Myometrial cell (primary cell): ENCODE data around the gene VAT1L. TPM values are rescaled to one million over a fixed set of nuclear protein-coding genes. Genes with fewer than 3 reads are reported as not detected.

Experiments used
- total RNA-seq: library from RNA; depleted of rRNA; stranded (reverse); fragments of >200 nt; gene quantifications from 2 replicates; pipeline ENCODE4 v1.2.3, GENCODE V29; 2015

The VAT1L gene, protein sequence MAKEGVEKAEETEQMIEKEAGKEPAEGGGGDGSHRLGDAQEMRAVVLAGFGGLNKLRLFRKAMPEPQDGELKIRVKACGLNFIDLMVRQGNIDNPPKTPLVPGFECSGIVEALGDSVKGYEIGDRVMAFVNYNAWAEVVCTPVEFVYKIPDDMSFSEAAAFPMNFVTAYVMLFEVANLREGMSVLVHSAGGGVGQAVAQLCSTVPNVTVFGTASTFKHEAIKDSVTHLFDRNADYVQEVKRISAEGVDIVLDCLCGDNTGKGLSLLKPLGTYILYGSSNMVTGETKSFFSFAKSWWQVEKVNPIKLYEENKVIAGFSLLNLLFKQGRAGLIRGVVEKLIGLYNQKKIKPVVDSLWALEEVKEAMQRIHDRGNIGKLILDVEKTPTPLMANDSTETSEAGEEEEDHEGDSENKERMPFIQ
- 20.8 and 22.0 TPM in 2 replicates for total RNA-seq

GRCh38 chr16:77788181-77789084, at the start of gene VAT1L:
TSS of gene VAT1L (plus strand) at chr16:77788564. CDS start at chr16:77788683, 119 bp downstream.

DNA sequence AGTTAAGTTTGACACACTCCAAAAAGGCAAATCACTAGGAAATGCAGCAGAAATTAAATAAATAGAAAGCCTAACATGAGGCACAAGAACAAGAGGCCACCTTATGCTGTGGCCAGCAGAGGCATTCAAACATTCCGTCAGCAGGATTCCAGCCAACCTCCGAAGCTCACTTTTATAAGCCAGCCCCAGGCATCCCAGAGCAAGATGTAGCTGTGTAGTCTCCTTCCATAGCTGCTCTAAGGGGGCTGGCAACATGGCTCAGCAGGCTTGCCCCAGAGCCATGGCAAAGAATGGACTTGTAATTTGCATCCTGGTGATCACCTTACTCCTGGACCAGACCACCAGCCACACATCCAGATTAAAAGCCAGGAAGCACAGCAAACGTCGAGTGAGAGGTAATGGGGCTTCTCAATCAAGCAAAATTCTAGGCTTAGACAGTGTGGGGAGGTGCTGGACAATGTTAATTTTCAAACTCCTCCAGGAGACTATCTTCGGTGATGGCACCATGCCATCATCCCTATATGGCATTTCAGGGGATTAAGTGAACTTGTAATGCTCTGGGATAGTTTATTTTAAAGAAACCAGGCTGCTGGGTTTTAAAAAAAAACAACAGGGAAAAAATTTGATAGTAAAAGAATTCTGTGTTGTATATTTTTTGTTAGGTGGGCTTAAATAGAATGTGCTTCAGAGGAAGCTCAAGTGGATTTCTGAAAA, 234.1 kb downstream of the VAT1L start, which contains the start of gene CLEC3A:
TSS of gene CLEC3A (plus strand) at position 202 of the 714 bp plus-strand sequence. CDS start at position 281, 79 bp downstream.

Other genes starting within 250 kb of the VAT1L start
- 12.9 and 22.5 TPM in 2 replicates for gene NUDT7, start 66.0 kb upstream of the VAT1L start, total RNA-seq
- gene CLEC3A, start 234.0 kb downstream of the VAT1L start, total RNA-seq: not detected in 2 replicates